Ascending aorta (tissue), 2 donors: ENCODE data around the gene NLE1. TPM values are rescaled to one million over a fixed set of nuclear protein-coding genes. Genes with fewer than 3 reads are reported as not detected.
A peak's percentile ranks its signal among the peaks of the same experiment; 100 is the strongest.

Source experiments
- DNase-seq, 2 donors: peaks; one replicate each; pipeline ENCODE4 v3.0.0-alpha.2; 2019; ENCODE audit warnings: low spot score in 2 of 2
- H3K27ac ChIP-seq, 2 donors: fragments of 200-600 bp; sonication (generic); one replicate each; pipeline ENCODE4 v1.5.1; 2016 to 2017; ENCODE audit warnings: mild to moderate bottlenecking in 1 of 2
- H3K27me3 ChIP-seq: fragments of 200-600 bp; sonication (generic); one replicate; pipeline ENCODE4 v1.5.1; 2017
- H3K36me3 ChIP-seq, 2 donors: fragments of 200-600 bp; sonication (generic); one replicate each; pipeline ENCODE4 v1.5.1; 2016
- H3K4me1 ChIP-seq, 2 donors: fragments of 200-600 bp; sonication (generic); one replicate each; pipeline ENCODE4 v1.5.1; 2016 to 2017; ENCODE audit warnings: mild to moderate bottlenecking in 1 of 2
- H3K4me3 ChIP-seq, 2 donors: fragments of 200-600 bp; sonication (generic); one replicate each; pipeline ENCODE4 v1.5.1; 2016 to 2017; ENCODE audit warnings: mild to moderate bottlenecking in 1 of 2
- H3K9me3 ChIP-seq, 2 donors: fragments of 200-600 bp; sonication (generic); one replicate each; pipeline ENCODE4 v1.5.1; 2016
- CTCF ChIP-seq, 3 experiments: fragments of 200-600 bp in 2 of 3; fragments of 450-650 bp in 1 of 3; sonication (generic) in 2 of 3; IDR thresholded peaks; one replicate each; pipeline ENCODE4 v1.5.1; 2016 to 2019; ENCODE audit warnings: antibody characterized with exemption in 3 of 3, mild to moderate bottlenecking in 1 of 3, moderate library complexity in 1 of 3
- intact Hi-C: fragments of 100-400 bp; cut with DNase I; formaldehyde crosslinking; loops from one replicate; pipeline ENCODE4 v1.15.1; 2023
- total RNA-seq: library from RNA; depleted of rRNA; stranded (reverse); fragments of >200 nt; gene quantifications from one replicate; pipeline ENCODE4 v1.1.0, GENCODE V29; 2016

Gene NLE1
- total RNA-seq, 1 donor from 2014 or later: 3.8 TPM

GRCh38 chr17:35142467-35142796, 329 bp upstream of the NLE1 start:
- Histone ChIP-seq H3K27ac (no peak overlapping the region), H3K27me3 (no peaks in the 10 kb centered on the region), H3K9me3 (no peaks in the 10 kb centered on the region), H3K4me3 (peak overlapping the region; percentile 65 to 94), H3K36me3 (peaks cover 11 to 21% of the 10 kb centered on the region in 2 donors), H3K4me1 (peaks cover 8 to 10% of the 10 kb centered on the region in 2 donors)
- TF ChIP-seq CTCF (IDR thresholded peaks at IDR 0.05): no peak
- no peak for DNase-seq
- intact Hi-C loops: no loop called here

GRCh38 chr17:35138218-35138617, 3.9 kb downstream of the NLE1 start:
- no peak for DNase-seq
- TF ChIP-seq CTCF (IDR thresholded peaks at IDR 0.05): no peak
- Histone ChIP-seq H3K27me3 (no peaks in the 10 kb centered on the region), H3K4me3 (no peak overlapping the region), H3K27ac (no peak overlapping the region), H3K36me3 (peaks cover 50 to 63% of the 10 kb centered on the region in 2 donors), H3K9me3 (no peaks in the 10 kb centered on the region), H3K4me1 (peaks cover 8 to 10% of the 10 kb centered on the region in 2 donors)
- intact Hi-C loops: no loop called here

- intact Hi-C loops: no loop called here
- Histone ChIP-seq H3K27me3 (no peaks in the 10 kb centered on the region), H3K9me3 (no peaks in the 10 kb centered on the region), H3K27ac (no peak overlapping the region), H3K4me3 (no peak overlapping the region), H3K36me3 (peaks cover 70 to 80% of the 10 kb centered on the region in 2 donors), H3K4me1 (no peaks in the 10 kb centered on the region)
- no peak for TF ChIP-seq CTCF (IDR thresholded peaks at IDR 0.05)
- no peak for DNase-seq
Observed at GRCh38 chr17:35135322-35135721, 6.8 kb downstream of the NLE1 start.

GRCh38 chr17:35132816-35133550, 9.1 kb downstream of the NLE1 start:
- TF ChIP-seq CTCF (IDR thresholded peaks at IDR 0.05): no peak
- Histone ChIP-seq H3K4me3 (no peak overlapping the region), H3K36me3 (peaks cover 63 to 65% of the 10 kb centered on the region in 2 donors), H3K9me3 (no peaks in the 10 kb centered on the region), H3K27me3 (no peaks in the 10 kb centered on the region), H3K27ac (no peak overlapping the region), H3K4me1 (no peaks in the 10 kb centered on the region)
- intact Hi-C loops: no loop called here
- no peak for DNase-seq

GRCh38 chr17:35132099-35132498, 10.0 kb downstream of the NLE1 start:
- Histone ChIP-seq H3K9me3 (no peaks in the 10 kb centered on the region), H3K4me3 (no peak overlapping the region), H3K27ac (no peak overlapping the region), H3K27me3 (no peaks in the 10 kb centered on the region), H3K4me1 (no peaks in the 10 kb centered on the region), H3K36me3 (peaks cover 56% of the 10 kb centered on the region in 2 donors)
- intact Hi-C loops: no loop called here
- no peak for DNase-seq
- no peak for TF ChIP-seq CTCF (IDR thresholded peaks at IDR 0.05)
